IPS-18a (cell line): ENCODE results near the gene FOSB.
A peak's percentile ranks its signal among the peaks of the same experiment; 100 is the strongest.
"Not testable (repeated sequence)": the region's sequence is repeated elsewhere in the genome, so short reads cannot be mapped to it uniquely, and the experiment has no call there.

Experiments
- H3K27ac ChIP-seq: one replicate; pipeline ENCODE4 v1.5.1; 2013; ENCODE audit warnings: low read length
- H3K27me3 ChIP-seq: one replicate; pipeline ENCODE4 v1.6.1; 2013; ENCODE audit warnings: mild to moderate bottlenecking, low read length; ENCODE audit not compliant: control insufficient read depth, insufficient read depth
- H3K36me3 ChIP-seq: one replicate; pipeline ENCODE4 v1.6.1; 2013; ENCODE audit warnings: low read depth, low read length; ENCODE audit not compliant: control insufficient read depth
- H3K4me1 ChIP-seq: one replicate; pipeline ENCODE4 v1.6.1; 2013; ENCODE audit warnings: low read depth, low read length; ENCODE audit not compliant: control insufficient read depth
- H3K4me3 ChIP-seq: one replicate; pipeline ENCODE4 v1.5.1; 2013; ENCODE audit warnings: low read length
- H3K9ac ChIP-seq: one replicate; pipeline ENCODE4 v1.6.1; 2013; ENCODE audit warnings: mild to moderate bottlenecking, low read length, moderate library complexity
- H3K9me3 ChIP-seq: one replicate; pipeline ENCODE4 v1.6.1; 2013; ENCODE audit warnings: low read depth, low read length; ENCODE audit not compliant: control insufficient read depth

The FOSB gene

DNA sequence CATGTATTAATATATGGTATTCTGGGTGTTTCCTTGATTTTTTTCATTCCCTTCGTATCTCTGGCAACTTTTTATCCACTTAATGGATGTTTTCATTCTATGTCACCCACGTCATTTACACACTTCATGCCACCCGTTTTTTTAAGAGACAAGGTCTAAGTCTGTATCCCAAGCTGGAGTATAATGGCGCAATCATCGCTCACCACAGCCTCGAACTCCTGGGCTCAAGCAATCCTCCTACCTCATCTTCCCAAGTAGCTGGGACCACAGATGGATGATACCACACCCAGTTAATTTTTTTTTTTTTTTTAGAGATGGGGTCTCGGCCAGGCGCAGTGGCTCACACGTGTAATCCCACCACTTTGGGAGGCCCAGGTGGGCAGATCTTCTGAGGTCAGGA, 36.1 kb downstream of the FOSB start:
- Histone ChIP-seq H3K27ac (no peak overlapping the region), H3K36me3 (no peaks in the 10 kb centered on the region), H3K27me3 (peaks cover 14% of the 10 kb centered on the region), H3K9me3 (no peaks in the 10 kb centered on the region), H3K4me1 (peaks cover 18% of the 10 kb centered on the region), H3K4me3 (no peak overlapping the region), H3K9ac (no peak overlapping the region)

- H3K4me1 ChIP-seq, result peaks cover 22% of the 10 kb centered on the region
- no peaks in the 10 kb centered on the region for H3K9me3 ChIP-seq
- H3K4me3 ChIP-seq, result no peak overlapping the region
- peaks cover 4% of the 10 kb centered on the region for H3K27me3 ChIP-seq
- no peaks in the 10 kb centered on the region for H3K36me3 ChIP-seq
- H3K9ac ChIP-seq, result no peak overlapping the region
- H3K27ac ChIP-seq, result no peak overlapping the region
Measured at GRCh38 chr19:45505151-45505995, 37.6 kb downstream of the FOSB start.

- H3K9ac ChIP-seq, result peak overlapping the region; percentile 36
- peaks cover 20% of the 10 kb centered on the region for H3K4me1 ChIP-seq
Measured at GRCh38 chr19:45505996-45506245, 38.1 kb downstream of the FOSB start.

GRCh38 chr19:45506246-45506988, 38.6 kb downstream of the FOSB start:
- H3K4me1 ChIP-seq, result peaks cover 15% of the 10 kb centered on the region
- no peak overlapping the region for H3K27ac ChIP-seq
- no peaks in the 10 kb centered on the region for H3K27me3 ChIP-seq
- peak overlapping the region; percentile 83 for H3K4me3 ChIP-seq
- H3K9ac ChIP-seq, result peak overlapping the region; percentile 88
- H3K9me3 ChIP-seq, result no peaks in the 10 kb centered on the region
- no peaks in the 10 kb centered on the region for H3K36me3 ChIP-seq

More at GRCh38 chr19:45505996-45506245, 38.1 kb downstream of the FOSB start:
- Histone ChIP-seq H3K27ac (no peak overlapping the region), H3K4me3 (peak overlapping the region; percentile 83), H3K9me3 (no peaks in the 10 kb centered on the region), H3K27me3 (peaks cover 2% of the 10 kb centered on the region), H3K36me3 (no peaks in the 10 kb centered on the region)

DNA sequence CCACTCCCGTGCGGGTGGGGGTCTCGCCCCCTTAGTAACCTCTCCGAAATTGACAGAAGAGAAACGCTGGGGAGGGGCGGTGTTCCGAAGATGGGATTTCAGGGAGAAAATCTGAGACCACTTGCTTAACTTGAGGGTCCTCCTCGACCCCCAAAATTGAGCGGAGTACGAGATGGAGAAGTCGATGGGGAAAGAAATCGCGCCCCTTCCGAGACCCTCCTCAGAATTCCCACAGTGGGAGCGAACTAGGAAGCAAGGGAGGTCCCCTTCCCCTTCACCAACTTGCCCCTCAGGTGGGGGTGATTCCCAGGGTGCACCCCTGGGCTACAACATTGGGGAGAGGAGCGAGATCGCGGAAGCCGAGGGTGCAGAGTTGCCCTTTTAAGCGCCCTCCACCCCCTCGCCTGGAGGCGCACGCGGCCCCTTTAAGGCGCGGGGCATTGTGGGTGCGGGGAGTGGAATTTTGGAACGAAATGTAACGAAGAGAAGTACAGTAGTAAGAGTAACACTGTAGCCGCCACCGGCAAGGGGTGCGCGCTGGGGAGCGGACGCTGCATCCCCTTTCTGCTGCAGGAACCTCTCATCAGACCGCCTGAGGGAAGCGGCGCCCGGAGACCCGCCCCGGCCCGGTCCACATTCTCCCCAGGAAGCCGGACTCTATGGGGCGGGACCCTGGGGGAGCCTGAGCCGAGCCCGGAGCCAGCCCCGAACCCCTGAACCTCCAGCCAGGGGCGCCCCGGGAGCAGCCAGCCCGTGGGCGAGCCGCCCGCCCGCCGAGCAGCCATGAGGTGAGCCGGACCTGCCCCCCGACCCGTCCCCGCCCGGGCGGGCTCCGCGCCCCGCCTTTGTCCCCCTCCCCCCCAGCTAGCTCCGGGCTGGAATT, 39.4 kb downstream of the FOSB start, which contains the start of gene VASP:
Gene VASP, plus strand, starts transcription at position 491 of the 883 bp plus-strand sequence. Its CDS starts 293 bp downstream, at position 784.
- Histone ChIP-seq H3K4me1 (peaks cover 8% of the 10 kb centered on the region), H3K27ac (peak within 1 kb of the TSS; percentile 78), H3K4me3 (peak within 1 kb of the TSS; percentile 83), H3K36me3 (no peaks in the 10 kb centered on the region), H3K9ac (peak within 1 kb of the TSS; percentile 88), H3K9me3 (no peaks in the 10 kb centered on the region), H3K27me3 (no peaks in the 10 kb centered on the region)

- H3K27ac ChIP-seq, result peak overlapping the region; percentile 78
- H3K9ac ChIP-seq, result peak overlapping the region; percentile 88
- no peaks in the 10 kb centered on the region for H3K9me3 ChIP-seq
- H3K4me1 ChIP-seq, result peaks cover 8% of the 10 kb centered on the region
- H3K27me3 ChIP-seq, result no peaks in the 10 kb centered on the region
- H3K36me3 ChIP-seq, result no peaks in the 10 kb centered on the region
- H3K4me3 ChIP-seq, result peak overlapping the region; percentile 83
Measured at GRCh38 chr19:45507872-45508416, 40.1 kb downstream of the FOSB start.

GRCh38 chr19:45508417-45508860, 40.6 kb downstream of the FOSB start:
- no peaks in the 10 kb centered on the region for H3K9me3 ChIP-seq
- H3K4me3 ChIP-seq, result peak overlapping the region; percentile 83
- peaks cover 8% of the 10 kb centered on the region for H3K4me1 ChIP-seq
- H3K36me3 ChIP-seq, result no peaks in the 10 kb centered on the region
- peak overlapping the region; percentile 78 for H3K27ac ChIP-seq
- peak overlapping the region; percentile 88 for H3K9ac ChIP-seq
- H3K27me3 ChIP-seq, result no peaks in the 10 kb centered on the region

- Histone ChIP-seq H3K4me1 (peaks cover 8% of the 10 kb centered on the region), H3K9me3 (no peaks in the 10 kb centered on the region), H3K4me3 (peak overlapping the region; percentile 83), H3K27ac (peak overlapping the region; percentile 78), H3K9ac (peak overlapping the region; percentile 88), H3K36me3 (peaks cover 5% of the 10 kb centered on the region), H3K27me3 (no peaks in the 10 kb centered on the region)
Measured at GRCh38 chr19:45508861-45509691, 41.3 kb downstream of the FOSB start.

- peaks cover 5% of the 10 kb centered on the region for H3K36me3 ChIP-seq
- no peaks in the 10 kb centered on the region for H3K27me3 ChIP-seq
- H3K4me1 ChIP-seq, result peaks cover 8% of the 10 kb centered on the region
- peak overlapping the region; percentile 41 for H3K9ac ChIP-seq
- H3K4me3 ChIP-seq, result peak overlapping the region; percentile 83
- no peaks in the 10 kb centered on the region for H3K9me3 ChIP-seq
- peak overlapping the region; percentile 78 for H3K27ac ChIP-seq
Measured at GRCh38 chr19:45509692-45510015, 41.9 kb downstream of the FOSB start.

- not testable (repeated sequence) for H3K9ac ChIP-seq, H3K9me3 ChIP-seq, H3K36me3 ChIP-seq, H3K4me1 ChIP-seq, H3K27ac ChIP-seq, H3K4me3 ChIP-seq, H3K27me3 ChIP-seq
Measured at GRCh38 chr19:45510352-45510751, 42.6 kb downstream of the FOSB start.
